H7 (cell line): ENCODE data around the gene HAUS2. TPM values are rescaled to one million over a fixed set of nuclear protein-coding genes. Genes with fewer than 3 reads are reported as not detected.

Source experiments
- DNase-seq: peaks from one replicate; pipeline ENCODE4 v3.0.0; 2012
- H3K27me3 ChIP-seq: 2 replicates; pipeline ENCODE4 v1.6.0; 2011; ENCODE audit warnings: mild to moderate bottlenecking, low read length; ENCODE audit not compliant: control insufficient read depth, insufficient read depth
- H3K36me3 ChIP-seq: replicated peaks from 2 replicates; pipeline ENCODE4 v1.5.1; 2011; ENCODE audit warnings: low read length; ENCODE audit not compliant: control insufficient read depth, insufficient read depth
- H3K4me3 ChIP-seq: 2 replicates; pipeline ENCODE4 v1.5.1; 2011; ENCODE audit warnings: low read depth, mild to moderate bottlenecking, control low read depth, low read length, moderate library complexity; ENCODE audit not compliant: insufficient read depth
- total RNA-seq: library from RNA; depleted of rRNA; stranded (reverse); fragments of >200 nt; shearing (Covaris generic); gene quantifications from 2 replicates; pipeline ENCODE4 v1.2.3, GENCODE V29; 2014; rRNA removed

Gene HAUS2
- 20.5 and 28.0 TPM in 2 replicates for total RNA-seq

GRCh38 chr15:42548249-42549031 is at the start of gene HAUS2, which contains the start of gene LRRC57:
HAUS2 (plus strand) TSS chr15:42548838; CDS start chr15:42548873, 35 bp downstream.
LRRC57 (minus strand) TSS chr15:42548793; CDS start chr15:42548434, 359 bp downstream.
- peak; percentile 95 for DNase-seq
- Histone ChIP-seq H3K36me3 (peaks cover 3% of the 10 kb centered on the region), H3K27me3 (no peaks in the 10 kb centered on the region), H3K4me3 (peak within 1 kb of the TSS; percentile 88)

- Histone ChIP-seq H3K4me3 (no peak overlapping the region), H3K27me3 (no peaks in the 10 kb centered on the region), H3K36me3 (no peaks in the 10 kb centered on the region)
- DNase-seq: no peak
Measured at GRCh38 chr15:42499858-42500609, 48.6 kb upstream of the HAUS2 start.

- Histone ChIP-seq H3K36me3 (no peaks in the 10 kb centered on the region), H3K27me3 (no peaks in the 10 kb centered on the region), H3K4me3 (no peak overlapping the region)
- DNase-seq: no peak
Measured at GRCh38 chr15:42502477-42502876, 46.2 kb upstream of the HAUS2 start.

- no peaks in the 10 kb centered on the region for H3K27me3 ChIP-seq
- H3K4me3 ChIP-seq: no peak overlapping the region
- DNase-seq: no peak
- no peaks in the 10 kb centered on the region for H3K36me3 ChIP-seq
Measured at GRCh38 chr15:42503825-42504224, 44.8 kb upstream of the HAUS2 start.

- DNase-seq: no peak
- Histone ChIP-seq H3K36me3 (no peaks in the 10 kb centered on the region), H3K27me3 (no peaks in the 10 kb centered on the region), H3K4me3 (no peak overlapping the region)
Measured at GRCh38 chr15:42504631-42505030, 44.0 kb upstream of the HAUS2 start.

GRCh38 chr15:42507514-42507913 is 41.1 kb upstream of the HAUS2 start:
- no peaks in the 10 kb centered on the region for H3K36me3 ChIP-seq
- no peaks in the 10 kb centered on the region for H3K27me3 ChIP-seq
- H3K4me3 ChIP-seq: no peak overlapping the region
- no peak for DNase-seq

- Histone ChIP-seq H3K36me3 (no peaks in the 10 kb centered on the region), H3K27me3 (no peaks in the 10 kb centered on the region), H3K4me3 (no peak overlapping the region)
- DNase-seq: no peak
Measured at GRCh38 chr15:42508263-42508690, 40.4 kb upstream of the HAUS2 start.

- no peaks in the 10 kb centered on the region; the same call in 1 of the 2 replicates for H3K36me3 ChIP-seq
- H3K27me3 ChIP-seq: no peaks in the 10 kb centered on the region
- H3K4me3 ChIP-seq: no peak overlapping the region
- DNase-seq: no peak
Measured at GRCh38 chr15:42510258-42511006, 38.2 kb upstream of the HAUS2 start.

- H3K4me3 ChIP-seq: no peak overlapping the region
- DNase-seq: no peak
- no peaks in the 10 kb centered on the region for H3K27me3 ChIP-seq
- H3K36me3 ChIP-seq: peaks cover 1% of the 10 kb centered on the region; the same call in 1 of the 2 replicates
Measured at GRCh38 chr15:42511007-42511391, 37.6 kb upstream of the HAUS2 start.

GRCh38 chr15:42523331-42523730 is 25.3 kb upstream of the HAUS2 start:
- Histone ChIP-seq H3K27me3 (no peaks in the 10 kb centered on the region), H3K36me3 (no peaks in the 10 kb centered on the region; the same call in 1 of the 2 replicates), H3K4me3 (no peak overlapping the region)
- DNase-seq: no peak

GRCh38 chr15:42528970-42529369 is 19.7 kb upstream of the HAUS2 start:
- DNase-seq: no peak
- H3K27me3 ChIP-seq: no peaks in the 10 kb centered on the region
- no peak overlapping the region for H3K4me3 ChIP-seq
- H3K36me3 ChIP-seq: peaks cover 1% of the 10 kb centered on the region

GRCh38 chr15:42533246-42533645 is 15.4 kb upstream of the HAUS2 start:
- H3K4me3 ChIP-seq: no peak overlapping the region
- H3K36me3 ChIP-seq: peaks cover 1% of the 10 kb centered on the region
- DNase-seq: no peak
- no peaks in the 10 kb centered on the region for H3K27me3 ChIP-seq

GRCh38 chr15:42544853-42545629 is 3.6 kb upstream of the HAUS2 start:
- H3K4me3 ChIP-seq: no peak overlapping the region
- peaks cover 3% of the 10 kb centered on the region for H3K36me3 ChIP-seq
- no peak for DNase-seq
- H3K27me3 ChIP-seq: no peaks in the 10 kb centered on the region

GRCh38 chr15:42547918-42548248 is 755 bp upstream of the HAUS2 start:
- H3K4me3 ChIP-seq: peak overlapping the region; percentile 88
- H3K27me3 ChIP-seq: no peaks in the 10 kb centered on the region
- peaks cover 3% of the 10 kb centered on the region for H3K36me3 ChIP-seq
- DNase-seq: peak; percentile 39
